Stimulated activated CD8-positive, alpha-beta memory T cell treated with anti-CD3 and anti-CD28 coated beads, Interleukin-4, amount 100 ng/mL, for 1 hour (primary cell): Measurements from ENCODE around the gene HESX1.

ENCODE experiments used
- DNase-seq, 2 donors: peaks; one replicate each; pipeline ENCODE4 v3.0.0-alpha.2; 2020; ENCODE audit warnings: low read depth in 2 of 2, low spot score in 1 of 2

HESX1 gene

GRCh38 chr3:57168151-57168550 lies 31.6 kb downstream of the HESX1 start:
- DNase-seq, result no peak

GRCh38 chr3:57166660-57167059 lies 33.1 kb downstream of the HESX1 start:
- DNase-seq, result no peak

GRCh38 chr3:57165641-57166040 lies 34.1 kb downstream of the HESX1 start:
- DNase-seq, result no peak

- peak in 1 of 2 donors; percentile 11 for DNase-seq
These were observed 34.9 kb downstream of the HESX1 start, which contains the start of gene IL17RD for GRCh38 chr3:57164657-57165573. Gene IL17RD (minus strand): TSS chr3:57165353. CDS start chr3:57165286, 67 bp downstream.

GRCh38 chr3:57164217-57164656 lies 35.5 kb downstream of the HESX1 start:
- DNase-seq, result no peak

- no peak for DNase-seq
These were observed 36.0 kb downstream of the HESX1 start for GRCh38 chr3:57163751-57164150.

GRCh38 chr3:57161915-57162314 lies 37.9 kb downstream of the HESX1 start:
- DNase-seq, result no peak

- no peak for DNase-seq
These were observed 38.8 kb downstream of the HESX1 start for GRCh38 chr3:57160765-57161538.

- no peak for DNase-seq
These were observed 39.6 kb downstream of the HESX1 start for GRCh38 chr3:57160076-57160764.

- no peak for DNase-seq
These were observed 40.7 kb downstream of the HESX1 start for GRCh38 chr3:57158813-57159738.

- DNase-seq, result no peak
These were observed 41.5 kb downstream of the HESX1 start for GRCh38 chr3:57158325-57158724.

- no peak for DNase-seq
These were observed 42.2 kb downstream of the HESX1 start for GRCh38 chr3:57157545-57157944.

GRCh38 chr3:57155310-57155643 lies 44.5 kb downstream of the HESX1 start:
- DNase-seq, result no peak

- no peak for DNase-seq
These were observed 45.1 kb downstream of the HESX1 start for GRCh38 chr3:57154470-57155309.

GRCh38 chr3:57152151-57153143 lies 47.3 kb downstream of the HESX1 start:
- no peak for DNase-seq

GRCh38 chr3:57151749-57152148 lies 48.0 kb downstream of the HESX1 start:
- DNase-seq, result no peak

GRCh38 chr3:57151021-57151449 lies 48.7 kb downstream of the HESX1 start:
- DNase-seq, result no peak

- DNase-seq, result no peak
These were observed 49.6 kb downstream of the HESX1 start for GRCh38 chr3:57150113-57150581.
